Right lung (tissue), 5 donors: Measurements from ENCODE around the gene PREX1. TPM values are rescaled to one million over a fixed set of nuclear protein-coding genes. Genes with fewer than 3 reads are reported as not detected.
"Not testable (repeated sequence)": the region's sequence is repeated elsewhere in the genome, so short reads cannot be mapped to it uniquely, and the experiment has no call there.

Experiments
- DNase-seq, 2 donors: peaks; one replicate each; pipeline ENCODE4 v3.0.0-alpha.2; 2013
- polyA plus RNA-seq, 5 donors: library from polyadenylated mRNA; unstranded; fragments of 120-200 nt; gene quantifications; one replicate each; pipeline versions ENCODE4 v1.2.1 to v1.2.3, GENCODE V29; 2013; ENCODE audit warnings: inconsistent platforms in 1 of 5, low replicate concordance in 1 of 5; ENCODE audit not compliant: insufficient read length in 5 of 5, insufficient read depth in 1 of 5

Gene PREX1
- polyA plus RNA-seq, 5 donors: 17.8 to 29.9 (median 19.7) TPM

DNA sequence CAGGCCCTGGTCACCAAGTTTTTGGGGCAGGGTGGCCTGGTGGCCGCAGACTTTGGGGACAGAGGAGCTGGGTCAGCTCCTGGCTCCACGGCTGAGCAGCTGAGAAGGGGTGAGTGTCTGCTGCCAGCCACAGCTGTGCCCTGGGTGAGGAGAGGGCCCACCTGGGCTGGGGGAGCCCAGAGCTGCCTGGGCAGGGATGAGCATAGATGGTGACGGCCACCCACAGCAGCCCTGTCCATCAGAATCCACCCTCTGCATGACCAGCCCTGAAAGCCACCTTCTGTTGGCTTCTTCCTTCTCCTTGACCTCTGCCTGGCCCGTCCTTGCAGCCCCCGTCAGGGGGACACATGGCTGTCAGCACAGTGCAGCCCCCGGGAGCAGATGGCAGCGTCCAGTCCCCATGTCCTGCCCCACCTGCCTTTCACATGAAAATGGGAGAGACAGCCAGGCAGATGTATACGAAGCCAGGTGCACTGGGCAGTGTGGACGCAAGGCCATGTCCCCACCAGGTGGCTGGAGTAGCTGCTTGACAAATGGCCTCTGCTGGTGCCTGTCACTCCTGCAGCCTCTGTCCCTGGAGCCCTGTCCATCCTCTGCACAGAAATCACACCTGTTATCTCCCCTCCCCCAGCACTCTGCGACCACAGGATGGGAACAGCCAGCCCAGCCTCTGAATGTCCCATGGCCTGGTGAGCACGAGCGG, 220.8 kb downstream of the PREX1 start:
- no peak for DNase-seq

DNA sequence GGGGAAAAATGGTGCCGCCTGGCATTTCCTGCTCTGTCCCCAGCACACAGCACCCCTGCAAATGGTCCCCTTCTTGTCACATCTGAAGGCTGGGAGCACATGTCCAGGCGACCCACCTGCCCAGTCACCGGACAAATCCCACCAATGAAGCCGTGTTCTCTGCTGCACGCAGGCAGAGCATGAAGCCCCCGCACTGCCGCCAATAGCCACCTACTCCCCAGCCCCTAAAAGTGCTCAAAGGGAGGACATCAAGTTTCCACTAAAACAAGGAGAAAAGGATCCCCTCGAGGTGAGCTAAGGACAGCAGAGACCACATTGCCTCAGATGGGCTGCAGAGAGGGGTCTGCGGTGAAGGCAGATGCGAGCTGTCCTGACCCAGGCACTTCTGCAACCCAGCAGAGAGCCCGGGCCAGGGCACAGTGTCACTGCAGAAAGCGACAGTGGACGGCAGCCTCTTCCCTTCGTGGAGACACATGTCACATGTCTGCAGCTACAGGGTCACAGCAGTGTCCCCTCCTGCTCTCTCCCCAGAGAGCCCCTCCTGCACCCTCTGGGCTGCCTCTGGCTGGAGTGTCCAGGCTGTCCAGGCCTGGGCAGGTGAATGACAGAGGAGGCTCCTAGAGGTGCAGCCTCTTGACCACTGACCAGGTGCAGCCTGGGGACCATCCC, 221.5 kb downstream of the PREX1 start:
- DNase-seq: no peak

DNA sequence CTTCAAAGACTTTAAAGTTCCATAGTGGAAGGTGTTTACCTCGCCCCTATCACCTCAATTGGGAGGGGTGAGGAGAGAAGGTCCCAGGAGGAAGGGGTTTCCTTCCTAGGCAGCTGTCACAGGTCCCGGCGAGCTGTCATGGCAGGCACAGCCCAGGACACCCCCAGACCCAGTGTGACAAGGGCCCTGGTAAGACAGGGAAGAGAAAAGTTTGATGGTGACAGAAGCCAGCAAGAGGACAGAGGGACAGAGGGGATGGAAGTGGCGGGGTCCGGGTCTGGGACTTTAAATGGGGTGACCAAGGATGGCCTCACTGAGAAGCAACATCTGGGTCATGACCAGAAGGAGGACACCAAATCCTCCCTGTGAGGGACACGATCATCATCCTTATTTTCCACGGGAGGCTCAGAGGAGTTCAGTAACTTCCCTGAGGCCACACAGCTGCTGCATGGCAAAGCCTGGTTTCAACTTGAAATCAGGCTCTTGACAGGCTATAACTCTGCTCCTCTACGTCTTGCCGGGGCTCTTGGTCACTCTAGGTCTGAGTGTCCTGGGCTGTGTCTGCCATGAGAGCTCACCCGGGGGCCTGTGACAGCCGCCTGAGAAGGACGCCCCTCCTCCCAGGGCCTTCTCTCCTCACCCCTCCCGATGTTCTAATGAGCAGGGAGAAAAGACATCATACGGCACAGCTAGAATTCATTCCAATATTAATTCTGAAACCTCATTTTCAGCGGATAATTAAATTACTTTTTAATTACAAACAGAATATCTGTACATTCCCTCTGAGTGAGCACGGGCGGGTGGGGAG, 222.2 kb downstream of the PREX1 start:
- no peak for DNase-seq

DNA sequence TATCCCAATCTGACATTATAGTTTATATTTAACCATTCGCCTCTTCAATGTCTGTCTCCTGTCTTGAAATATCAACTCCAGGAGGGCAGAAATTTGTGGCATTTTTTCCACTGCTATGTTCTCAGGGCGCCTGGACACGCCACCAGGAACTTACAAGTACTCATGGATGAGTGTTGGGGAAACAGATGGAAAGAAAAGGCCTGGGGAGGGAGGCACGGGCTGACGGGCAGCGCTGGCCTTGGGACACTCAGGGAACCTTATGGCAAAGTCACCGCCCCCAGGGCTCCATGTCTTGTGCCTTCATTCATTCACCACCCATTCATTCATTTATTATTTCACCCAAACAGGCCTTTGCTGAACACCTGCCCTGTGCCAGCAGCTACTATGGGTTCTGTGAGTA, 222.9 kb downstream of the PREX1 start:
- DNase-seq: no peak

DNA sequence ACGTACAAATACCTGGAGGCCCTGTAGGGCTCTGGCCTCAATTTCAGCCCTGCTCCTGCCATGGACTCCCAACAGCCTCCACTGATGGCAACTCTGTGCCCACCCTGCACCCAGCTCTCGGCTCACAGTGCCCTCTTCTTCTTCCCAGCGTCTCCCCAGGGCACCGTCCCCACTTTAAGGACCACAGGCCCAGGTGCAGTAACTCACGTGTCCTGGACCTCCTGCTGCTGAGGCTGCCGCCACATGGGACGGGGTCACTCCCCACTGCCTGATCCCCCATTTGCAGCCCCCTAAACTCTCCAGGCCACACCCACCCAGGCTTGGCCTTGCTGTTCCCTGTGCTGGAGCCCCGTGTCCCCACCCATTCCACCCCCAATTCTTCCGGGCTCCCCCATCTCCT, 223.4 kb downstream of the PREX1 start:
- no peak for DNase-seq

DNA sequence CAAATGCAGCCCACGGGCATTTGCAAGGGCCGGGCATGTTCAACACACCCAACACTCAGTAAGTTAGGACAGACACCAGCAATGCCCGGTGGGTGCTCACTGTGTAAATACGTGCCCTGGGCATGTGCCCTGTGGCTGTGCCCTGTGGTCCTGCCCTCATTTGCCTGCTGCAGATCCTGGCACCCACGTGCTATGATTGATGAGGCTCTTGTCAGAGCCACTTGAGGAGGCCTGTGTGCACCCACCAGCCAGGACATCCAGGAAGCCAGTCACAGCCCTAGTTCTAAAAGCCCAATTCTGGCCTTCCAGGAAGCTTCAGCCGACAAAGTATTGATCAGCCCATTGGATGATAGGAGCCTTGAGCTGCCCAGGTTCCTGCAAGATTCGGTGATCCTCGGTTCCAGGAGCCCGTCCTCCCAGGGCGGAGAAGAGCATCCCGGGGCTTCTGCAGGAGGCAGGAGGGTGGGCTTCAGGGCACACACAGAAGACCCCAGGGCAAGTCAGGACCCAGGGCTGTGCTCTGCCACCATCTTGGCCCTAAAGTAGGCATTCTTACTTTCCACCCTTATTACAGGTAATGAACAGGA, 223.9 kb downstream of the PREX1 start:
- DNase-seq: no peak

DNA sequence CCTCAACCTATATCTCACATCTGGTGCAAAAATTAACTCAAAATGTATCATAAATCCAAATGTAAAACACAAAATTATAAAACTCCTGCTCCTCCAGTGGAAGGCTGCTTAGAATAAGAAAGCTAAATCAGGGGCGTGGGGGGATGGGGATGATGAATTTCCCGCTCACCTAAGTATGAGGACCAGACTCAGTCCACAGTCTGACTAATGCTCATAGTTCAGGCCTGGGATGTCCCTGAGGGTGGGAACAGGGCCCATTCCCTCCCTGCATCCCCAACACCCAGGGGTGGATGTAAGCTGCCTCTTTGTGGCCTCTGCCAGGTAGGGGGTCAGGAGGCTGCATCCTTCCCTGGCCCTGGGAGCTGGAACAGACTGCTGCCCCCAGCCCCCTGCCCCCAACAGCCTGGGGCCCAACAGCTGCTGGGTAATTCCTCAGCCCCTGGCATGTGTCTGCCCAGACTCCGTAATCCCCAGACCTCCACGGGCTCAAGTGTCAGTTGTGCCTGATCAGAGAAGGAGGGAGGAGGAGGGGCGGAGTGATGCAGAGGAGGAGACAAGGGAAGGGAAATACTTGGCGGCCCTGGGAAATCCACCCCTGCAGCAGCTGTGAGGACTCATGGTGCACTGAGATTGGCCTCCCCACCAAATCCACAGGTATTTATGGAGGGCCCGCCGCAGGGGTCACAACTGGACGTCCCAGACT, 224.5 kb downstream of the PREX1 start:
- DNase-seq: no peak

DNA sequence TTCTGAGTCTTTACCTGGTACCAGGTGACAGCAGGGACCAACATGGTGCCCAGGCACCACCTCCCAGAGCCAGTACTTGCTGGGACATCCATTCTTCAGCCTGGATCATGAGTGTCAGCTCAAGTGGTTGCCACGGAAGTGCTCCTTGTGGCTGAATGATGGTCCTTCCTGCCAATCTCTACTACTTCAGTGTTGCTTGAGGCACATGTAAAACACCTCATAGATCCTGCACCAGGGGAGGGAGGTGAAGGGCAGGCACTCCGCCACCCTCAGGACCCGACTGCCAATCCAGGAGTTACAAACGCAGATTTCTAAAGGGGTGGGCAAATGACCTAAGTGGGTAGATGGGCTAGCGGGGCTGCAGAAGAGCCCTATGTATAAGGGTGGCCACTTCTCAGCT, 226.0 kb downstream of the PREX1 start:
- DNase-seq: no peak

DNA sequence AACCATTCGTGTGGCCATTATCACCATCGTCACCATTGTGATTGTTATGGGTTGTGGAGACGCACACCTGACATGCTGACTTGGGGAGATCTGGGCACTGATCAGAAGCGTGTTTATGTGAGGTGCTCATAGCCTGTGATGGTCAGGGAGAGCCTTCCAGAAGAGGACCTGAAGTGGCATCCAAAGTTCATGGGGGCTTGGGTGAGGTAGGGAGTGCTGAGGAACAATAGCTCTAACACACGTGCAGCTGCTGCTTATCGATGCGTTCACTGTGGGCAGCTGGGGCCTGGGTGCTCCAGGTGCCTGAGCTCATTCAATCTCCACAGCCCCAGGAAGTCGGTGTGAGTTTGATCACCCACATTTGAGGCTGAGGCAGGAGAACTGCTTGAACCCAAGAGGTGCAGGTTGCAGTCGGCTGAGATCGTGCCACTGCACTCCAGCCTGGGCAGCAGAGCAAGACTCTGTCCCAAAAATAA, 227.3 kb downstream of the PREX1 start:
- no peak for DNase-seq

DNA sequence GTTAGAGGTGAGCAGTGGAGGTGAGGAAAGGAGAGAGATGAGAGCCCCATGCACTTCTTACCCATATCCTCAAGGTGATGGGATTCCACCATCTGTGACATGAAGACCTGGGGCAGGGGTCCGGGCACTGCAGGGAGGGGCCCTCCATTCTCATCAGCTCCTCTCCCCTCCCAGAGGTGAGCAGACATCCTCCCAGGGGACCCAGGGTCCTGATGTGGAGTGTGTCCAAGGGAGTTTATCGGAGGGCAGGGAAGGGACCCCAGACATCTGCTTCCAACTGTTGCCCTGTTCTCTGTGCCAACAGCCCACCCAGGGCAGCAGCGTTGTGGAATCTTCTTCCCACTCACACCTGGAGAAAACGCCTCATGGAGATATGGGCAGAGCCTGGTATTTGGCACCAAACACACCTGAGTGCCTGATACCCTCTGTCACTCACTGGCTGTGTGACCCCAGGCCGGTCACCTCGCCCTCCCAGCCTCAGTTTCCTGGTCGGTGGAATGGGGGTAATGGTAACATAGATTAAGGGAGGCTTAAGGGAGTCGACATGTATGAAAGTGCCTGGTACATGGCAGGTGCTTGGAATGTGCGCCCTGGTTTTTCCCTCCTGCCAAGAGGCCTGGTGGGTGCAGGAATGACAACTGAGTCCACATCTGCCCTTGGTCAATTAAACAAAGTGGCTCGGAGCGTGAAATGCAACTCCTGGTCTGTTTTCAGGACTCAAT, 227.9 kb downstream of the PREX1 start:
- no peak for DNase-seq

DNA sequence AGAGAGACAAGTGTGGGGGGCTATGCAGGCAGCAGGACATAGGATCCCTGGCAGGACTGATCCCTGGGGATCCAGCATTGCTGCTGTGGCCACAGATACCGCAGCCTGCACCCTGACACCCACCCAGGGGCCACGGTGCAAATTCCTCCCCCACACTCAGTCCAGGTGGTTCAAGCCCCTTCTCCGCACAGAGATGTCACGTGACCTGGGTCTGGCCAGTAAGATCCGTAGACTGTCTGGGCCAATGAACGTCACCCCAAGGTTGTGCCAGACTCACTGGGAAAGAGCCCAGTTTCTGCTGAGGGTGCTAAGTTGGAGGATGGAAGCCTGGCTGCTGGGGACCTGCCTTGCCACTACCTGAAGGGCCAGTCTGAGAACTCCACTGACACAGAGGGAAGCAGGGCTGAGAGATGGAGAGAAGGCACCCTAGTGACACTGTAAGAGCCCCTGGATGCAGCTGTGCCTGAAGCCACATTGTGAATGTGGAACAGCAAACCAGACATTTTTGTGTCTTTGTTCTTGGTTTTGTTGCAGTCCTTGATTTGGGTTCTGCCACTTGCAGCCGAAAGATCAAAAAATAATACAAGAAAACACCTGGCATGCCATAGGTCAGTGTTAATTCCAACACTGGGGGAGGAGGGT, 228.6 kb downstream of the PREX1 start:
- DNase-seq: no peak

DNA sequence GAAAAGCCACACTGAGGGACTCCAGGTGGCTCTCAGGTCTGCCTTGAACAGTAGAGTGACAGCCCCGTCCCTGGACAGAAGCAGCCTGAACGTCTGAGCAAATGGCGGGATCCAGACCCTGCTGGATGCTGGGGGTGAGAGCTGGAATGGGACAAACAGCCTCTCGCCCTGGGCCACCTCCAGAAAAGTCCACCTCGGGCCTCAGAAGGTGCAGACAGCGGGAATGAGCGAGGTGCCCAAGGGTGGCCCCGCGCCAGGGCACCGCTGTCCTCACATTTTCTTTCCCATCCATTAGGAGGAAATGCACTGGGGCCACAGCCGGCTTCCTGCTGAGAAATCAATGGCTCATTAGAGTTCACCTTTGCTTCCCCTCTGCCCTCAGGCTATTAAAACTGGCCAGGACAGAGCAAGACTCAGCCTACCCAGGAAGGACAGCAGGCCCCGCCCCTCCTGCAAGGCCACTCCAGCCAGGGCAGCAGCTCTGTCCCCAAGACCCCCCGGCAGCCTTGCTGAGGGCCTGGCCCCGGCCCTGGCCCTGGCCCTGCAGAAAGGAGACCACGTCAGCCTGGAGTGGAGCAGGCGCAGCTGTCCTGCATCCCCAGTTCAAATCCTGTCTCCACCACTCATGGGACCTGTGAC, 229.4 kb downstream of the PREX1 start:
- DNase-seq: not testable (repeated sequence)

DNA sequence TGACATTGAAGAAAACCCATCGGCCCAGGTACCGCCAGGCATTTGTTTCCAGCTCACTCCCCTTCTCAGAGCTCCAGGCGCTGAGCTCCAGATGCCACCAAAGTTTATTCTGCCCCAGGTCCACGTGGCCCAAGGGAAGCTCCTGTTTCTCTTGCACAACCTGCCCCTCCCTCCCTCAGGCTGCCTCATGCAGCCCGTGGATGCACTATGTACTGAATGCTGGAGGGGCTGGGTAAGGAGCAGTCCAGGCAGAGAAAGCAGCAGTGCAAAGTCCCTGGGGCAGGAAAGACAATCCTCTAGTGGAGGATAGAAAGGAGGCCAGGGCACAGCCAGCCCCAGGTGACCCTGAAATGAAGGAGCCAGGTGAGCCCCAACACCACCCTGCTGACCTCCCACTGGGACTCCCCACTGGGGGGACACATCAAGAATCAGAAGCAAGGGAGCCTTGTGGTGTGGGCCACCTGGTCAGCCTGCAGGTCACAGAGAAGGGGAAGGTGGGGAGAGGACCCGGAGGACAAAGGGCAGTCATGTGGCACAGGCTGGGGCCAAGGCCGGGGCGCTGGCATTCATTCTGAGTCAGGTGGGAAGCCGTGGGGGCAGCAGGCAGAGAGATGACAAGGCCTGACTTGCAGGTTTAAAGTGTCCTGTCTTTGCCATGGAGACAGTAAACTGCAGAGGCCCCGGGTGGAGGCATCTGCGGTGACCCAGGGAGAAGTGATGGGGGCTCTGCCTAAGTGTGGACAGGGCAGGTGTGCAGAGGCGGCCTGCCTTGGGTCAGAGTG, 230.1 kb downstream of the PREX1 start:
- no peak for DNase-seq

DNA sequence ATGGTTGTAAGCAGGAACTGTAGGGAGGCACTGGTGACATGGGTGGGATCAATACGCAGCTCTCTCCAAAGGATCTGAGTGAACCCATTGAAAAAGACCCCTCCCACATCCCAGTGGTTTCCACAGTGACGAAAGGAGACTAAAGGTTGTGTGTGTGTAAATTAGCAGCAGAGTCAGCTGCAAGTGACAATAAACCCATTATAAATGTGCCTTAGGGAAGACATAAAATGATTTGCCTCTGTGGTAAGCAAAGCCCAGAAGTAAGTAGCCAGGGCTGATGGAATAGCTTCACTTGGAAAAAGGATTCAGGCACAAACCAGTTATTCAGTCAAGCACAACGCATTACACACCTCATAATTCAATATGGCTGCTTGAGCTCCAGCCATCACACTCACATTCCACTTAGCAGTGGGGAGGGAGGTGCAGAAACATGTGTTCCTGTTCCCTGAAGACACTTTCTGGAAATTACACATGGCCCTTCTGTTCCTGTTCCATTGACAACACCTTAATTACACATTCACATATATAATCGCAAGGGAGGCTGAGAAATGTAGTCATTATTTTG, 231.4 kb downstream of the PREX1 start:
- DNase-seq: no peak

DNA sequence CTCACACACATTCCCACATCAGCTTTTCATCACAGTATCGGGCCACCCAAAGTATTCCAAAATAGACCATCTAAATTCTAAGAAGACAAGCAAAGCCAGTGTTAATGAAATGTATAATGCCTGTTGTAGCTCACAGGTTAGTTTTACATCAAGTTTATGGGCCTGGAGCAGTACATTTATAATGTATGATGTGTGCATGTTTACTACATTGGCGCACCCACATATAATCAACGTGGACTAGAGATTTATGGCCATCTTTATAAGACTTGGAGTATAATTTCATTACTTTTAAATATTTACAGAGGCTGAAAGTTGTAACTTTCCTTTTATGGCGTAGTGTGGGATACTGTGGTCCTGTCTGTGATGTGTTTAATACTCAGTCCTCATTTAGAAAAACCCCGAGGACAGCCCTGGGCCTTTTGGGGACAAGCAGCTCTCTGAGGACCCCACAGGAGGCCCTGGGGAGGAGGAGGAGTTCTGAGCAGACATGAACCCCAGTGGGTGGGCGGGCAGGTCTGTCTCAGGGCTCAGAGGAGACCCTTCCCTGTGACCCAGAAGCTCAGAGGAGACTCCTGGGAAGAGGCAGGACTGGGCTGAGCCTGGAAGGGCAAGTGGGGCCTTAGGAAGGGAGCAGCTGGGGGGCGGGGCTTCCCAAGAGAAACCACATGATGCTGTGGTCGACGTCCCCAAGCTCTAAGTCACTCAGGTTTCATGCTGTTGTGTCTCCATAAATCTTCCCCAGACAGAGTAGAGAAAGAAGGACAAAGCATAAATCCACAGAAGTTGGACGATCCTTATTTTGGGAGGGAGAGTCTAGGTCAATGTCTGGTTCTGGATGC, 232.1 kb downstream of the PREX1 start:
- no peak for DNase-seq

DNA sequence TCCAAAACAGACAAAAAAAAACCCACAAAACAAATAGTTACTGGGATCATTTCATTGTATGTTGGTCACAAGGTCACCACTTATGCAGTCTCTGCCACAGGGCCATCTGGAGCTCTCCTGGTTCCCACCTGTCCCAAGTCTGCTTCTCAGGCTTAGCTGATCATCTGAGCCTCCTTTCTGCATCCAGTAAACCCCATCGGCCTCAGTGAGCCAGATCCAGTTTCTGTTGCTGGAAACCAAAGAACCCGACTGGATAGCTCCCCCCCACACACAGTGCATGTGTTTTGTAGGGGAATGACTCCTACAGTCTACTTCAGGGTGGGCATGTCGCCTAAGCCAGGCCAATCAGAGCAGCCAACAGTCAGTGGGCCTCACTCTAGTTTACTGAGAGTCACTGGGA, 233.3 kb downstream of the PREX1 start:
- no peak for DNase-seq

DNA sequence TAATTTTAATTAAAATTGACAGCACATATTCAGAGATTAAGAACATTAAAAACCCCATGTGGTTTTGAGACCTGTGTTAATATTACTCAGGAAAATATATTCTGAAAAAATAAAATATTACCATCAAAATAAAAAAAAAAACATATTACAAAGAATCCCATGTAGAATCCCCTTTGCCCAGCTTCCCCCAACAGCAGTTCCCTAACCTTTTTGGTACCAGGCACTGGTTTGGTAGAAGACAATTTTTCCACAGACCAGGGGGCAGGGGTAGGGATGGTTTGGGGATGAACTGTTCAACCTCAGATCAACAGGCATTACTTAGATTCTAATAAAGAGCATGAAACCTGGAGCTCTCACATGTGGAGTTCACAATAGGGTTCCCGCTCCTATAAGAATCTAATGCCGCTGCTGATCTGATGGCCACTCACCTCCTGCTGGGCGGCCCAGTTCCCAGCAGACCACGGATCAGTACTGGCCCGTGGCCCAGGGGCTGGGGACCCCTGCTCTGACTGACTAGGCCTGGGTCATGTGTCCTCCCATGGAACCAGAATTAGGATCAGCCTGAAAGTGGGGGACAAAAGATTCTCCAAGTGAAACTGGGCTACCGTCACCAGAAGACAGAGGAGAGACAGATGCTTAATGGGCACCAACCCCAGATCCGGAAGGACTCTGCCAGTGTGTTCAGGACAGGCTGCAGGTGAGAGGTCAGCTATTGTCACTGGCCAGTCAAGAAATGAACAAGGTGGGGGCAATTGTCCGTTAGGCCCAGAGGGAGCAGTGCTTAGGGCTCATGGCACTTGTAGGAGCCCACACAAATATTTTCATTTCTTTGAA, 235.5 kb downstream of the PREX1 start:
- no peak for DNase-seq
